ENCODE results near the gene COL17A1.

The COL17A1 gene

DNA sequence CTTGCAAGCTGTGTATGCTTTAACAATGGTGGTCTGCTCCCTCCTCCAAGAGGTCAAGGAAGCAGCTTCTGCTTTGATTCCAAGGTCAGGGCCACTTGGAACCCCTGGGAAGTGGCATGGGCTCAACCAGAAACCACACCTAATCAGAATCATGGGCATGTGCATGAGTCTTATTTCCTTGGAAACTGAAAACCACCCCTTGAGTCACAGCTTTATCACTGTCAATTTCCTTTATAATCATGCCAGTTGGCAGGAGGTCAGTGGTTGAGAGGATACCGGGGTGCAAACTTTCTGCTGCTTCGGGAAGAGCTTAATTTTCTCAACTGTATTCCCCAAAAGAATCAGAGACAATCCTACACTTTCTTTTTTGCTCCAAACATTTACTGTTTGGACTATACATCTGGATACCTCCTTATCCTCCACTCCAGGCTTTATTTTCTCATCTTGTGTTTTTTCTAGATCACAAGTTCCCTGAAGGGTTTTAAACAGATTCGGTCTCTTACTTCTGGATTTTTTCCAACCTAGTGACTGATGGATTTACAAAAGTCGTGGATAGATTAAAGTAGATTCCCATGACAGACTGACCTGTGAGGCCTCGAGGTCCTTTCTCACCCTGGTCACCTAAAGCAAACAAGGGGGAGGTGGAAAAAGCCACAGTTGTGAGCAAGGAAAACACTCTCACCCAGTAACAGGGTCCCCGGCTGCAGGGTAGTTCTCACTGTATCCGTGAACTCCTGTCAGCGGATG is 36.0 kb downstream of the COL17A1 start:
- no peak for DNase-seq

DNA sequence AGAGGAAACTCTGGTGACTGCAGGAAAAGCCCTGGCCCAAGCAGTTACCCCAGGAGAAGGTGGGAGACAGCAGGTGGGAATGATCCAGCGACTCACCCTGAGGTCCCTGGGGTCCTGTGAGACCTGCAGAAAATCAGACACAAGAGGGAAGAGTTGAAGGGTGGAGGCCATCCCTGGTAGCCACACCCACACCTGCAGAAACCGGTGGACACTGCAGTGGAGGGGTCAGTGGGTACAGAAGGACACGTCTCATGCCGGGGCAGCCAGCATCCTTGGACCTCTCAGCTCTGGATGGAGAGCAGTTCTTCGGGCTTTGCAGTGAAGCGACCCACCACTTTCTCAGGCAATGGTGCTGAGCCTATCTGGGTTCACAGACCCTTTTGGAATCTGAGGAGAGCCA is 39.0 kb downstream of the COL17A1 start:
- DNase-seq: no peak

DNA sequence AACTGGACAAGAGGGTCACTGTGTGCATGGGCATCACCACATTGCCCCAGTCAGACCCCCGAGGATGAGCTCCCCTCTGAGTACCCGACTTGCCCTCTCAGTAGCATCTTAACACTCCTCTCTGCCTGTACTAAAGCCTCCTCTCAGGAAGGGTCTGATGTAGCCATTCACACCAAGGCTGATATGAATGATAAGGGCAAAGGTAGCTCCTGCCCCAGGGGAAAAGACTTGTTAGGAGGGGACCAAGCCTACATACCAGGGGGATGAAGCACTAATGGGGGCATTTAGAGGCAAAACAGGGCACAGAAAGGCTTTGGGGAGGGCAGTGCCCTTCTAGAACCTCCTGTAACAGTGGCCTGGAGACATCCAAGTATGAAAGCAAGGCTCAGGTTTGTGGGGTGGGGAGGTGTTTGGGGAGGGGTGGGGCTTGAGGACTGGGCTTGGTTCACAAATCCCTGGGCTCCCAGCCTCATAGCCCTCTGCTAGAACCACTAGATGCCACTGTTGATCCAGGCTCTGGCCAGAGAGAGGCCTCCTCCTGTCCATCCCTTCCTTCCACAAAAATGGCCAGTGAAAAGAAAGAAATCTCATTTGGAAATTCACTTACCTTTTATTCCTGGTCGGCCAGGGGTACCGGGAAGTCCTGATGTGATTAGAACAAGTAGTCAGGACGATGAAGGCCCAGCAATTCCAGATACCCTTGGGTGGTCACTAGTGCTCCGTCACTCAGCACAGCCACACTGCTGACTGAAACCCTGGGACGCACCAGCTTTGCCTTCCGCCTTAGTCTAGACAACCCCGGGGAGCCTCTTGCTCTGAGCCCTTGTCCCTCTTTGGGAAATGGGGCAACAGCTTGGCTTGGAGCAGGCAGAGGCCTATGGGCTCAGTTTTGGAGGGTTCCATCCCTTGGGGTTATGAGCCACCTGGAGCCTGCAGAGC is 40.3 kb downstream of the COL17A1 start:
- no peak for DNase-seq

DNA sequence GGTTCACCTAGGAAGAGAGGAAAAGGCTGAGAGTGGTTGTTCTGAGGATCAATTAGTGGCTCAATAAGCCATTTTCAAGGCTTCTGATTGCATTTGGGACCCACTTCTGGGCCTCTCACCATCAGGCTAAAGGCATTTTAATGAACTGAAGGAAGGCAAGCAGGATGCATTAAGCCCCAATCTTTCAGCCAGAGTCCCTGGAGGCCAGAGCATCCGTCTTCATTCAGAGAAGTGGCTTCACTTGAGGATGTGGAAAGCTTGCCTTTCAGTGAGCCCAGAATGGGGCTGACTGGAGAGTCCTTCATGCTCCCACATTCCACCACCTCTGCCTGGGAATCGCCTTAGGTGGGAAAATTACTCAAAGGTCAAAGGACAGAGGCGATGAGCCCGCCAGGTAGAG is 41.8 kb downstream of the COL17A1 start:
- DNase-seq: no peak

DNA sequence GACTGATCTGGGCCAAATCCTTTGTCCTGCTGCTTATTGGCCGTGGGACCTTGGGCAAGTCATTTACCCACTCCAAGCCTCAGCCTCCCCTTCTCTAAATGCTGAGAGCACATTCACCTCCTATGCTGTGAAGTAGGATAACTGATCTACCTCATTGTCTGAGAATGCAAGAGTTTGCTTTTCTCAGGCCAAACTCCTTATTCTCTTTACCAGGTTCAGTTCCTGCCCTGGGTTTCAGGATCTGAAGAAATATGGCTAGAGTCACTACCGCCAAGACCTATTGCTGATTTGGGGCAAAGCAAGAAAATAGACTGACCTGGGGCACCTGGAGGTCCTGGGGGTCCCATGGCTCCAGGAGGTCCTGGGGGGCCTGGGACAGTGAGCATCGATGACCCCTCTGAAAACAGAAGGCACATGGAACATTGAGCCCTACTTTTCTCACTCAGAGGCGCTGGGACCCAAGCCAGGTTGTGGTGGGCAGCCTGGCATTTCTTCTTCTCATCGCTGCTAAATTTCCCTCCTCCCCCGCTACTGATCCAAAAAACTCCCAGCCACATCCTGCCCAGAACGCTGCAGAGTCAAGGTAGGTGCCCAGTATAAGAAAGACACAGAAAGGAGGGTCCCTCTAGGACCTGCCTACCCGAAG is 42.4 kb downstream of the COL17A1 start:
- no peak for DNase-seq

DNA sequence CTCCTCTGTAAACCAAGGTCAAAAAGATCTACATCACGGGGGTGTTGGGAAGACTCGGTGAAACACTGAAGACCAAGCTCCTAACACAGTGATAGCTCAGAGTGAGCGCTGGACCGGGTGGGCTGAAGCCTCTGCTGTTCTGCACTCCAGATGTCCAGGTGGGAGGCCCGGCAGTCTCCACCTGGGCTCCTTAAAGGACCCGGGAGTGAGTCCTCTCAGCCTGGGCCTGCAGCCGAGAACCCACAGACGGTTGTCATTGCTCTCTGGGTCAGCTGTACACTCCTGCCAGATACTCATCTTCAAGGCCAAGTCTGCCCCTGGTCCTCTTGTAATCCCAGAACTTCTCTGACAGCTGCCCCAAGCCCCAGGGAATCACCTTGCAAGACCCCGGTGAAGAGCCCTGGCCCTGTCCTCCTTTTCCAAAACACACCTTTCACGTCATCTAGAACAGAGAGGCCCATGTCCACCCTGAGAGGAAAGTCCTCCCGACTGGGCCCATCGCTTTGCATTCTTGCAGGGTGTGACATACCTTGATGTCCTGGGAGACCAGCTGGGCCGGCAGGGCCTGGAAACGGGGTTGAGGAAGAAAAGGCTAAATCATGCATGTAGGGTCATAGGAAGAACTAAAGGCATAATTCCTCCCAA is 43.7 kb downstream of the COL17A1 start:
- DNase-seq: no peak

DNA sequence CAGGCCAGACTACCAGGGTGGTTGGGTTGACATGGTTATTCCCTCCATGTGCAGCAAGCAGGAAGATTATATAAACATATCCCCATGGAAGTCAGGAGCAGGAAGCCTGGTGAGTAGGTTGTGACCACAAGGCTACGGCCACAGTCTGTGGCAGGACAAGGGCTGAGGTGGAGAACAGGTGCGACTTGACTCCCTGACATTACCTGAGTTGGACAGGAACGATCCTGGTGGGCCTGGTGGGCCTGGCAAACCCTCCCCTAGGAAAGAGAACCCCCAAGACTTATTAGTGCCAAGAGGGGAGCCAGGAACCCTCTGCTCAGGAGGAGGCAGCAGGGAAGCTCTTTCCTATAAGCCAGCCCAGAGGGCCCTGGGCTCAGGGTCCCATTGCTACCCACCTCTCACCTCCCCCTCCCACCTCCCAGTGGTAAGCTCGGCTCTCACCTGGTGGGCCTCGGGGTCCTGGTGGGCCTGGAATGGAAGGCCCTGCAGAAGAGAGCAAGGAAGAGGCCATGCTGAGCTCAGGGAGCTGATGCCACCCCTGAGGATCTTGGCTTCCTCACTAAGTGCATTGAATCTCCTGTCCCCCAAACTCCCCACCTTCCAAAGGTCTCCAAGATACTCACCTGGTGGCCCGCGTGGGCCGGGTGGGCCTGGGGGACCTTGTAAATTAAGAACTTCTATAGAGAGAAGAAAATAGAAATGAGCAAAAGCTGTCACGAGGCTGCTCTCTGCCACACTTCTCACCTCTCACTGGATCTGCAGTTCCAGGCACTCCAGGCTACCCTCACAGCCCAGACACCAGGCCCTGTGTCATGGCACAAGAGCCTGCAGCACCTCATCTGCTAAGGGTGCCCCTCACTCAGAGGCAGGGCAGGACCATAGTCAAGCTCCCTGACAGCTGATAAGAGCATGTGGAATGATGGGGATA is 44.6 kb downstream of the COL17A1 start:
- DNase-seq: no peak

DNA sequence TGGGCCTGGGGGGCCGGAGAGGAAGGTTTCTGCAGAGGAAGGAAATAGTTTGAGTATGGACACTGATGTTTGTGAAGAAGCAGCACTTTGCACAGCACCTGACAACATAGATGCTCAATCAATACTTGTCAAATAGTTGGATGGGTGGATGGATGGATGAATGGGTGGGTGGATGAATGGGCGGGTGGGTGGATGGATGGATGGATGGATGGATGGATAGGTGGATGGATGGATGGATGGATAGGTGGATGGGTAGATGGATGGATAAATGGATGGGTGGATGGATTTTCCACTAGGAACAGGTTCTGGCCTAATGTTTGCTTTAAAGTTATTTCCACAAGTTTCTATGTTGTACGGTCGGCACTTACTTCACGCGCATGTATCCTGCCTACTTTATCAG is 45.3 kb downstream of the COL17A1 start:
- no peak for DNase-seq

DNA sequence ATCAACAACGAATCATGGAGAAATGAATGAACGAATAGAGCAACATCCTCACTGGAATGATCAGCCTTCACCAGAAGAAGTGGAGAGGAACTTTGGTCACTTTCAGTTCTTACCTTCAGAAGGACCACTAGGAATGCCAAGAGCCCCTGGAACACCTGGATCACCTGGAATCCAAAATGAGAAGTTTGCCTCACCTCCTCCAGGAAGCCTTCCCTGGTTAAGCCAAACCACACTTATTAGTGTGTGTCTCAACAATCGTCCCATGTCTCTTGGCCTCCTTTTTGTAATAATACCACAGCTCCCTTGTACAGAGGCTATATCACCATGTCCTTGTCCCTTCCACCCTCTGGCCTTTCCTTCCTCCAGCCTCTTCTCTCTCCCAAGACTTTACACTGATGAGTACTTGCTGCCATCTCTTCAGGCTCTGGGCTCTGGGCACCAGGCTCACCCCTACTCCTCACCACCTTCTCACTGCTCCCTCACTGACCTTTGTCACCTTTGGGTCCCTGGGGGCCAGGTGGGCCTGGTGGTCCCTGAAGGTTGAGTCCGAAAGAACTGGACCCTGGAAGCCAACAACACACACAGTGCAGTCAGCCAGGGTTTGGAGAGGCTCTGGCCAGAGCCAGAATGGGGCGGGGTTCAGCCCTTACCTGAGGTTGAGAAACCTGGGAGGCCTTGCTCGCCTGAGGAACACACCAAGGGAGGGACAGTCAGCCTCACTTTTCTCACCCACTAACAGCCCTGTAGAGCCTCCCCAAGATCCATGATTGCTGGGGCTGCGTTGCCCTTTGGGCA is 46.5 kb downstream of the COL17A1 start:
- DNase-seq: no peak

DNA sequence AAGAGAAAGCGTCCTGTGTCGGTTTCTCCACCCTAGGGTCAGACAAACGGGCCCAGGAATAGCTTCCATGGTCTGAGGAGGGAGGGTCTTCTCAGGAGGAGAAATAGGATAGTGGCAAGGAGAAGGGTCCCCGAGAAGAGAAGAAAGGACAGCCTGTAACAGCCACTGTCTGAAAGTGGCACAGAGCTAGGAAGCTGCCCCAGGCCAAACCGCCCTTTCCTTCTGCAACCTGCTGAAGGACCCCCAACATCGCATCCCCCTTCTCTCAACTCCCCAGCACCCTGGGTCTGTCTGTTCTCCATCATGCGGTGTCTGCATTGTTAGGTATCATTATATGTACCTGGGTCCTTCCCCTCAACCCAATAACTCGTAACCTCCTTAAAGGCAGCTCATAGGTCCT is 47.1 kb downstream of the COL17A1 start:
- DNase-seq: no peak

DNA sequence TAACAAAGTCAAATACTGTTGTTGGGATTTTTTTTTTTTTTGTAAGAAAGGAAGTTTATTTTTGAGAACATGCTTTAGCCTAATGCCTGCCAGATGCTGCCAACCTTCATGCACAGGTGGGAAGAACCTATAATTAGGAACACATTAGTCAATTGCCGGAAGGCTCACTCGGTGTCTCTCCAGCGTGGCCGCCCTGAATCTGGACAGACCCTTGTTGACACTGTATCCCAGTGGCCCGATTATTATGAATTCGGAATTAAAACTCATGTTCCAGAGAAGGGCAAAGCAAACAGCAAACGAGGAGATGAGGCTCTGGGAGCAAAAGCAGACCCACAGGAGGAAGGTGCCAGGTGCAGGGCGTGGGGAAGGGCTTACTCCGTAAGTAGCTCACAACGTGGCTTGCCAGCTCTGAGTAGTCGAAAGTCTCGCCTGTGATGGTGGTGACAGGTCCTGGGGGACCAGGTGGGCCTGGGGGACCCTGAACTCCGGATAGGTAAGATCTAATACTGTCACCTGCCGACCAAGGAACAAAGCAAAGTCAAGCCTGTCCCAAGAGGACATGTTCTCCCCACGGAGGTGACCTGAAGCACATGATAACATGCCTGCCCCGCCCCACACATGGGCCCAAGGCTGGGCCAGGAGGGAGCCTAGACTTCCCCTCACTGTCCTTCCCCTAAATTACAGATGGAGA is 48.3 kb downstream of the COL17A1 start:
- no peak for DNase-seq

DNA sequence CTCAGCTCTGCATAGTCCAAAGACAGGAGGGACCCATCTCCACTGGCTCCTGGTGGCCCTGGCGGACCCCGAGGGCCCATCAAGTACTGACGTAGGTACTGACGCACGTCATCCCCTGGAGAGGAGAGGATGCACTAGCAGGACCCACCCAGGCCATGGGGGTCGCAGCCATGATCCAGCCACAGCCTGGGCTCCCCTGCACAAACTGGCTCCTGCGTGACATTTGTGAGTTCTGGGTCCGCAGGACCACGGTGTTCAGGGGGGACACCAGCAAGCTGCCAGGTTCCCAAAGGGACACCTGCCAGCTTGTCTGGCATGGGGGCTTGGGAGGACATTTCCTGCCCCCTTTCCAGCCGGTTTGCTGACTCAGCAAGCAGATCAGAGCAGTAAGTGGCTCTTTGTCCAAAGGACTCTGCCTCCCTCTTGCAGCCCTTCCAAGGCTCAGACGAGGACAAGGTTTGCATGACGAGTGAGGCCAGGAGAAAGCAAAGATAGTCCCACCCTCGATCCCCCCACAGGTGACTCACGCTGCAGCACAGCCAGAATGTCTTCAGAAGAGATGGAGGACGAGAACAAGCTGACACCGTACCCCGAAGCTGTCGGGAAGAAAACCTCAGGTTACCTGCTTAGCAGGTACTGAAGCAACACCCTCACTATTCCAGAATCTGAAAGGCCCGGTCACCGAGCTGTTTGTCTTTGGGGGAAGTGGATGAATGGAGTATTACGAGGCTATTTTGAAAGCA is 49.0 kb downstream of the COL17A1 start:
- DNase-seq: no peak

DNA sequence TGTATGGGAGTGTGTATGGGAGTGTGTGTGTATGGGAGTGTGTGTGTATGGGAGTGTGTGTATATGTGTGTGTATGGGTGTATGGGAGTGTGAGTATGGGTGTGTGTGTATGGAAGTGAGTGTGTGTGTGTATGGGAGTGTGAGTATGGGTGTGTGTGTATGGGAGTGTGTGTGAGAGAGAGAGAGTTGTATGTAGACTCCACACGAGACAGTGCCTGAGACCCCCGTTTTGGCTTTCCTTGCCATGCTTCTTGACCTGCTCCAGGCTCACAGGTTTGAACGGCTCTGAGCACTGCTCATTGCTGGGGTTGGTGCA is 49.7 kb downstream of the COL17A1 start:
- no peak for DNase-seq

DNA sequence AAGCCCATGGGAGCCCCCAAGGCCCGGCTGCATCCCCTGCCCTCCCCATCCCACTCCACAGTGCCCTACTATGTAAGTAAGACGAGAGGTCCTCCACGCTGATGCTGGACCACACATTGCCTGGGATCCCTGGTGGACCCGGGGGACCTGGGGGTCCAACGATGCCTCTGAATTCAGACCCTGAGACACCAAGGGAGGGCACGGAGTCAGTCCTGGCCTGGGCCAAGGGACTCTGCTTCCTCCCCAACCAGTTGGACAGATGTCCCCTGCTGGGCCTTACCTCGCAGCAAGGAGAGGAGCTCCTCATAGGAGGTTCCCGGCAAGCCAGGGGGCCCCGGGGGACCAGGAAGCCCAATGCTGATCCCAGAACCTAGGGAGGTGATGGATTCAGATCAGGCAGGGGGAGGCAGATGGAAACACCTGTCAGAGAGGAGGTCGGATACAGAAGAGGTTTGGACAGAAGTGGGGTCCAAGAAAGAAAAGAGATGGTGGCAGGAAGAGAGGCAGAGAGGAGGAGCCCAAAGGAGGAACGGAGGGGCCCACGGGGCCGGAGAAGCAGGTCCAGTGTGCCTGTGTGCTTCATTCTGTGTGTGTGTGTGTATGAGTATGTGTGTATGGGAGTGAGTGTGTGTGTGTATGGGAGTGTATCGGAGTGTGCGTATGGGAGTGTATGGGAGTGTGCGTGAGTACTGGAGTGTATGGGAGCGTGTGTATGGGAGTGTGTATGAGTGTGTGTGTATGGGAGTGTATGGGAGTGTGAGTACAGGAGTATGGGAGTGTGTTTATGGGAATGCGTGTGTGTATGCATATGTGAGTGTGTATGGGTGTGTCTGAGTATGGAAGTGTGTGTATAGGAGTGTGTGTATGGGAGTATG is 50.2 kb downstream of the COL17A1 start:
- DNase-seq: no peak

DNA sequence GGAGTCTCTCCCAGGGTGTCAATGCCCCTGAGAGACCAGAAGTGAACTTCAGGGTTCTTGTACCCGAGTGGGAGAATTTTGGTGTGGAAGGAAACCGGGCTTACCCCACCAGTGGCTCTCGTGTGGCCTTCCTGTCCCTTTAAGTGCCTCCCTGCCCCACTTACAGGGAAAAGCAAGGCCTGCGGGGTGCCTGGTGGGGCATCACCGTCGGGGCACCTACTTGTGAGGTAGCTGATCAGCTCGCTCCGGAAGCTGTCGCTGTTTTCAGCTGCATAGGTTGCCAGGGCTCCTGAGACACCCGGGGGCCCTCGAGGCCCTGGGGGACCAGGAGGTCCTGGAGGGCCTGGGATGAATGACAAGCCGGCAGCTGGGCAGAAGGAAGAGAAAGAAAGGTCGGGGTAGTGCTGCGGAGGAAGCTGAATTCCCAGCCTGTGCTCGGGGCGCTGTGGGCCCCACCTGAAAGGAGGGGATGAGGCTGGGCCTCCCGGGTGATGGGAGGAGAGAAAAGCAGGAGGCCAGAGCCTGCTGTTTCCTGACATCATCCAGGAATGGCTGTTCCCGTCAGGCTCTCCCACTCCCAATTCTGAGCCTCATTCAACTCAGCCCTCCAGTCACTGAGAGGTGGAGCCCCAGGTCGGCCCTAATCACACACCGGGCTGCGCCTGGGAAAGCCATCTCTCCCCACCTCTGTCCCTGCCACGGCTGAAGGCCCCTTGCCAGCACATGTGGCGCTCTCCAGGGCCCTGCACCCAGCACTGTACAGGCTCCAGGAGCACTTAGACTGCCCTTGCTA is 51.1 kb downstream of the COL17A1 start:
- DNase-seq: no peak

DNA sequence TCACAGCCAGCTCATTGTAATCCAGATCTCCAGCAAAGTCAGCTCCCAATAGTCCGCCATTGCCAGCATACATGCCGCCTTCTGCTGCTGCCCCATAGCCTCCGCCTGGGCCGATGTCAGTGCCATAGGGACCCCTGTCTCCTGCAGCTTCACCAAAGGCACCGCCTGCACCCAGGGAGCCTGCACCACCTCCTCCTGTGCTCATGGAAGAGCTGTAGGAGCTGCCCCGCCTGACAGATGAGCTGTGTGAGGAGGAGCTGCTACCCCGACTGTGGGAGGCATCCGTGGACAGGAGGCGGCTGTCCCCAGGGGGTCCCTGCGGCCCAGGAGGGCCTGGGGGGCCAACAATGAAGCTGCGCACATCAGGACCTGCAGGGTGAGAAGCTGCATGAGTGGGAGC is 51.7 kb downstream of the COL17A1 start:
- no peak for DNase-seq

DNA sequence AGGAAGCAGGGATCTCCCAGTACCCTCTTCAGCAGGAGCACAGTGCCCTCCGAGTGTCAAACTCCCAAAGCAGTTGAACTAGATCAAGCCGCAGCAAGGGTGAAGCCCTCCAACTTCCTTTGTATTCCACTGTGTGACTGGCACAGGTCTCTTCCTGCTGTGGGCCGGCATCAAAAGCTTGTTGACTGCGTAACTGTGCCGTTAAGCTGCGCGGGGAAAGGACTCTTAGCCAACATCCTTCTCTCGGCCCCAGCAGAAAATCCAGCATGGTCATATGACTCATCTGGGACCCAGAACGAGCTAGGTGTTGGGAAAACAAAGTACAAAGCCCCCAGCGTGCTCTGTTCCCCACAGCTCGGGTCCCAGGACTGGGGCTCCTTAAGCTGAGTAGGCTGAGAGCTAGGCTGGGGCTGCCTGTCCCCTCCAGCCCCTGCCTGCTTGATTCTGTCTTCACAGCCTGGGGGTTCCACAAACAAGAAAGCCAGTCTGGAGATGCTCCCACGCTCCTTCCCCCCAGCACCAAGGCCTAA is 52.2 kb downstream of the COL17A1 start:
- no peak for DNase-seq
